ENCODE measurements around the gene CYP4V2.

GRCh38 chr4:186170966-186171365, 20.4 kb upstream of the CYP4V2 start:
- TF ChIP-seq TARDBP (IDR thresholded peaks at IDR 0.05), result no peak
- TF ChIP-seq FOXM1 (IDR thresholded peaks at IDR 0.05; ENCODE audit: borderline replicate concordance), result no peak
- TF ChIP-seq SUZ12 (IDR thresholded peaks at IDR 0.05), result no peak
- no peak for TF ChIP-seq SP1 (IDR thresholded peaks at IDR 0.05)
- no peak for TF ChIP-seq BHLHE40 (IDR thresholded peaks at IDR 0.05; ENCODE audit: borderline replicate concordance)
- TF ChIP-seq ARNT (IDR thresholded peaks at IDR 0.05), result no peak
- no peak for TF ChIP-seq NFRKB (IDR thresholded peaks at IDR 0.05)
- TF ChIP-seq ELF4 (IDR thresholded peaks at IDR 0.05), result no peak
- TF ChIP-seq ZNF384 (IDR thresholded peaks at IDR 0.05), result no peak

Data from HEK293T (cell line).